Right lobe of liver (tissue), 6 donors: Measurements from ENCODE around the gene INAVA. TPM values are rescaled to one million over a fixed set of nuclear protein-coding genes. Genes with fewer than 3 reads are reported as not detected.

Experiments
- ATAC-seq, 4 donors: fragments of 200-7000 bp; cut with Tn5 transposase; one replicate each; pipeline ENCODE4 v1.9.1; 2020; ENCODE audit warnings: mild to moderate bottlenecking in 4 of 4, moderate library complexity in 4 of 4
- DNase-seq, 3 donors: peaks; one replicate each; pipeline ENCODE4 v3.0.0-alpha.2; 2020
- H3K27ac ChIP-seq, 3 donors: fragments of 200-600 bp; one replicate each; pipeline ENCODE4 v1.8.0; 2022
- H3K27me3 ChIP-seq, 2 donors: fragments of 200-600 bp; one replicate each; pipeline ENCODE4 v1.8.0; 2022
- H3K36me3 ChIP-seq, 4 donors: fragments of 200-600 bp; sonication (generic) in 1 of 4; one replicate each; pipeline versions ENCODE4 v1.5.1 to v1.8.0; 2017 to 2022; ENCODE audit warnings: control low read depth in 1 of 4
- H3K4me1 ChIP-seq, 4 donors: fragments of 200-600 bp; sonication (generic) in 1 of 4; one replicate each; pipeline versions ENCODE4 v1.5.1 to v1.8.0; 2017 to 2022; ENCODE audit warnings: control low read depth in 1 of 4
- H3K4me3 ChIP-seq, 3 donors: fragments of 200-600 bp; one replicate each; pipeline ENCODE4 v1.8.0; 2022
- H3K9me3 ChIP-seq, 4 donors: fragments of 200-600 bp; sonication (generic) in 1 of 4; one replicate each; pipeline versions ENCODE4 v1.5.1 to v1.8.0; 2017 to 2022; ENCODE audit warnings: control low read depth in 1 of 4
- CTCF ChIP-seq, 4 donors: fragments of 200-600 bp in 3 of 4; fragments of 450-650 bp in 1 of 4; IDR thresholded peaks; one replicate each; pipeline versions ENCODE4 v1.5.1 to v1.8.0; 2016 to 2022; ENCODE audit warnings: antibody characterized with exemption in 4 of 4, mild to moderate bottlenecking in 2 of 4
- POLR2A ChIP-seq: fragments of 450-650 bp; IDR thresholded peaks from one replicate; pipeline ENCODE4 v1.6.1; 2017; ENCODE audit warnings: antibody characterized with exemption, mild to moderate bottlenecking
- WGBS: methylation state at CpG from one replicate; pipeline ENCODE4 v1.1.6; 2018; ENCODE audit warnings: low coverage, low lambda C conversion rate; ENCODE audit not compliant: insufficient coverage; ENCODE audit errors: missing lambda C conversion rate; 5-methylcytosine and 5-hydroxymethylcytosine counted together
- intact Hi-C, 2 donors: fragments of 100-400 bp; cut with DNase I; formaldehyde crosslinking; loops; one replicate each; pipeline versions ENCODE4 v1.11.2 to v1.14.1; 2022
- total RNA-seq, 6 experiments: library from RNA; depleted of rRNA in 2 of 6; stranded (reverse); fragments of >200 nt in 2 of 6; fragmentation: NEBNext Ultra II Directional in 3 of 6; extraction: Animal tissue kit (Norgen Biotek cat#: 25700) in 3 of 6; gene quantifications; one replicate each; pipeline versions ENCODE4 v1.1.0 to v1.2.4, GENCODE V29; 2016 to 2023
- donor health status: DM: no; HTN: yes; CAD: no.
- donor health status: DM: no; HTN: no; CAD: no.
- donor health status: DM: no; HTN: no; CAD: no.
- donor health status: DM: no; HTN: yes; CAD: no.
- donor health status: DM: no; HTN: yes; CAD: no.

Gene INAVA
- total RNA-seq, 6 experiments from 2014 or later = 0.29 to 0.55 (median 0.41) TPM

- WGBS = 36% methylated on average over 2 of the region's 9 CpGs
- H3K4me3 ChIP-seq = no peak overlapping the region
- no peaks in the 10 kb centered on the region for H3K9me3 ChIP-seq
- TF ChIP-seq POLR2A (no peak), CTCF (IDR thresholded peaks at IDR 0.05) (no peak)
- H3K36me3 ChIP-seq = no peaks in the 10 kb centered on the region
- peaks cover 0 to 24% (median 4%) of the 10 kb centered on the region in 4 donors for H3K4me1 ChIP-seq
- no peak overlapping the region for H3K27ac ChIP-seq
- ATAC-seq (peak in 2 of 4 donors; percentile 2 to 5), DNase-seq (no peak)
- intact Hi-C loops = no loop called here
- H3K27me3 ChIP-seq = no peaks in the 10 kb centered on the region
Measured at GRCh38 chr1:200895801-200896530, 1.3 kb downstream of the INAVA start.

GRCh38 chr1:200896531-200897196 is 2.0 kb downstream of the INAVA start:
- Histone ChIP-seq H3K9me3 (no peaks in the 10 kb centered on the region), H3K27me3 (no peaks in the 10 kb centered on the region), H3K27ac (no peak overlapping the region), H3K4me3 (no peak overlapping the region), H3K4me1 (peaks cover 0 to 17% (median under 1%) of the 10 kb centered on the region in 4 donors), H3K36me3 (no peaks in the 10 kb centered on the region)
- TF ChIP-seq CTCF (IDR thresholded peaks at IDR 0.05) (no peak), POLR2A (no peak)
- ATAC-seq = peak; percentile 80 to 90 (median 88)
- WGBS = 57% methylated on average over 3 of the region's 10 CpGs
- intact Hi-C loops = no loop called here
- DNase-seq = peak; percentile 65 to 74 (median 72)

GRCh38 chr1:200897259-200897658 is 2.6 kb downstream of the INAVA start:
- peaks cover 0 to 15% (median 0%) of the 10 kb centered on the region in 4 donors for H3K4me1 ChIP-seq
- intact Hi-C loops = no loop called here

GRCh38 chr1:200899015-200899386 is 4.3 kb downstream of the INAVA start:
- no peak overlapping the region for H3K27ac ChIP-seq
- H3K4me3 ChIP-seq = no peak overlapping the region
- no peaks in the 10 kb centered on the region for H3K36me3 ChIP-seq

More at GRCh38 chr1:200897259-200897658, 2.6 kb downstream of the INAVA start:
- WGBS = 90% methylated on average over 2 of the region's 5 CpGs
- no peak overlapping the region for H3K27ac ChIP-seq
- no peak for DNase-seq
- H3K4me3 ChIP-seq = no peak overlapping the region
- no peaks in the 10 kb centered on the region for H3K9me3 ChIP-seq
- H3K36me3 ChIP-seq = no peaks in the 10 kb centered on the region
- no peak for ATAC-seq
- H3K27me3 ChIP-seq = no peaks in the 10 kb centered on the region
- TF ChIP-seq POLR2A = no peak
- TF ChIP-seq CTCF (IDR thresholded peaks at IDR 0.05) = no peak

More at GRCh38 chr1:200899015-200899386, 4.3 kb downstream of the INAVA start:
- DNase-seq (no peak), ATAC-seq (no peak)
- intact Hi-C loops = no loop called here
- TF ChIP-seq CTCF (IDR thresholded peaks at IDR 0.05) (no peak), POLR2A (no peak)
- peaks cover 0 to 15% (median 0%) of the 10 kb centered on the region in 4 donors for H3K4me1 ChIP-seq
- no peaks in the 10 kb centered on the region for H3K27me3 ChIP-seq
- H3K9me3 ChIP-seq = no peaks in the 10 kb centered on the region
- no CpG with 5 or more reads among the region's 3 CpGs for WGBS
